GM12874 (cell line): ENCODE measurements around the gene CTNND2.

Source experiments
- CTCF ChIP-seq: IDR thresholded peaks from 2 replicates; pipeline ENCODE4 v1.5.1; 2011; ENCODE audit warnings: low read depth, mild to moderate bottlenecking, control low read depth, low read length, moderate library complexity; ENCODE audit not compliant: insufficient read depth

CTNND2 gene

GRCh38 chr5:11258001-11258400 is 646.2 kb downstream of the CTNND2 start:
- no peak for TF ChIP-seq CTCF

- no peak for TF ChIP-seq CTCF
These were observed 651.7 kb downstream of the CTNND2 start for GRCh38 chr5:11252523-11252922.

- TF ChIP-seq CTCF, result no peak
These were observed 652.2 kb downstream of the CTNND2 start for GRCh38 chr5:11252075-11252474.

- TF ChIP-seq CTCF, result no peak
These were observed 653.0 kb downstream of the CTNND2 start for GRCh38 chr5:11251247-11251646.

- TF ChIP-seq CTCF, result no peak
These were observed 655.3 kb downstream of the CTNND2 start for GRCh38 chr5:11248966-11249365.

- TF ChIP-seq CTCF, result no peak
These were observed 657.0 kb downstream of the CTNND2 start for GRCh38 chr5:11247224-11247623.

GRCh38 chr5:11240293-11241190 is 663.7 kb downstream of the CTNND2 start:
- TF ChIP-seq CTCF, result no peak
